Measurements from ENCODE around the gene OR2T6. TPM values are rescaled to one million over a fixed set of nuclear protein-coding genes. Genes with fewer than 3 reads are reported as not detected.

OR2T6 gene
- total RNA-seq, 2 experiments from 2014 or later: not detected

GRCh38 chr1:248402748-248403147 lies 27.2 kb downstream of the OR2T6 start, which contains the start of gene OR2T1:
OR2T1 (plus strand) TSS chr1:248403048; CDS start chr1:248406148, 3,100 bp downstream.
- intact Hi-C loops (cut with DNase I, micrococcal nuclease): loop anchor here (5.0 kb wide), 1 partner anchor 405 kb away; no protein-coding TSS in a partner anchor

DNA sequence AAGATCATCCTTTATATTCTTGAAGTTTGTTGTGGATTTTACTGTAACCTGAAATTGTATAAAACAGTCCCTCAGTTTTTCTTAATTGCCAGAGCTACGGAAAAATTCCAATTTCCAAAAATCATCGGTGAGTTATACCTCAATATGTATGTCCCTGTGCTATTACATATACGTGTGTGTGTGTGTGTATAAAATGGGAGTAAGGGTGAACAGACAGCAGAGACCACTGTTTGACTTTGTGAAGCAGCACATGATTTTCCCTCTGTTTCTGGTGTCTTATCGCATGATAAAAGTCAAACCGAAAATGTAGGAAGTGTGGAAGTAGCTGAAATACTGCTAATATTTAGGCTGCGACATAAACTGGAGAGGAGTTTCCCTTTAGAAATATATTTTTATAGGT lies 28.5 kb downstream of the OR2T6 start:
- Histone ChIP-seq H3K4me1 (ENCODE audit: insufficient read depth, low read length) (no peaks in the 10 kb centered on the region), H3K36me3 (ENCODE audit: insufficient read depth, low read length) (no peaks in the 10 kb centered on the region), H3K4me3 (ENCODE audit: low read length) (no peak overlapping the region), H3K9me3 (ENCODE audit: control insufficient read depth in 1 of 2, insufficient read depth in 1 of 2, low read length in 2 of 2) (no peaks in the 10 kb centered on the region), H3K27me3 (ENCODE audit: control insufficient read depth in 1 of 2, insufficient read depth in 2 of 2, low read length in 2 of 2) (no peaks in the 10 kb centered on the region), H3K27ac (ENCODE audit: low read depth in 1 of 2, low read length in 2 of 2) (no peak overlapping the region)
- ChIA-PET CTCF (interaction anchor here (1.8 kb wide), 1 partner anchor 403 kb away, joined by 5 read pairs; no protein-coding TSS in a partner anchor), POLR2A (no interaction called here)
- Mint-ChIP-seq H3K36me3 (ENCODE audit: low read depth) (no peaks in the 10 kb centered on the region), H3K4me1 (ENCODE audit: low read depth) (no peaks in the 10 kb centered on the region), H3K9me3 (no peaks in the 10 kb centered on the region), H3K4me3 (no peak overlapping the region), H3K27me3 (no peaks in the 10 kb centered on the region), H3K27ac (no peak overlapping the region)
- intact Hi-C loops (cut with DNase I, micrococcal nuclease): loop anchor here (5.0 kb wide), 1 partner anchor 403 kb away; no protein-coding TSS in a partner anchor
- DNase-seq: peak in 3 of 14 experiments; percentile 11 to 37 (median 15)
- no peak for ATAC-seq (ENCODE audit: poor library complexity)
- no peak for TF ChIP-seq CTCF (IDR thresholded peaks at IDR 0.05)

More at GRCh38 chr1:248402748-248403147, 27.2 kb downstream of the OR2T6 start, which contains the start of gene OR2T1:
- CTCF ChIA-PET: no interaction called here
- no peak within 1 kb of the TSS for H3K4me3 ChIP-seq (ENCODE audit: low read length)
- DNase-seq (no peak), ATAC-seq (ENCODE audit: poor library complexity) (no peak)
- H3K27me3 ChIP-seq (ENCODE audit: control insufficient read depth in 1 of 2, insufficient read depth in 2 of 2, low read length in 2 of 2): no peaks in the 10 kb centered on the region
- no peaks in the 10 kb centered on the region for H3K4me1 Mint-ChIP-seq (ENCODE audit: low read depth)
- H3K27ac ChIP-seq (ENCODE audit: low read depth in 1 of 2, low read length in 2 of 2): no peak within 1 kb of the TSS
- H3K9me3 ChIP-seq (ENCODE audit: control insufficient read depth in 1 of 2, insufficient read depth in 1 of 2, low read length in 2 of 2): no peaks in the 10 kb centered on the region
- H3K4me3 Mint-ChIP-seq: no peak within 1 kb of the TSS
- H3K36me3 ChIP-seq (ENCODE audit: insufficient read depth, low read length): no peaks in the 10 kb centered on the region
- no peaks in the 10 kb centered on the region for H3K9me3 Mint-ChIP-seq
- TF ChIP-seq CTCF (IDR thresholded peaks at IDR 0.05): no peak
- H3K27ac Mint-ChIP-seq: no peak within 1 kb of the TSS
- no peaks in the 10 kb centered on the region for H3K27me3 Mint-ChIP-seq
- H3K4me1 ChIP-seq (ENCODE audit: insufficient read depth, low read length): no peaks in the 10 kb centered on the region
- no peaks in the 10 kb centered on the region for H3K36me3 Mint-ChIP-seq (ENCODE audit: low read depth)
- POLR2A ChIA-PET: no interaction called here

DNA sequence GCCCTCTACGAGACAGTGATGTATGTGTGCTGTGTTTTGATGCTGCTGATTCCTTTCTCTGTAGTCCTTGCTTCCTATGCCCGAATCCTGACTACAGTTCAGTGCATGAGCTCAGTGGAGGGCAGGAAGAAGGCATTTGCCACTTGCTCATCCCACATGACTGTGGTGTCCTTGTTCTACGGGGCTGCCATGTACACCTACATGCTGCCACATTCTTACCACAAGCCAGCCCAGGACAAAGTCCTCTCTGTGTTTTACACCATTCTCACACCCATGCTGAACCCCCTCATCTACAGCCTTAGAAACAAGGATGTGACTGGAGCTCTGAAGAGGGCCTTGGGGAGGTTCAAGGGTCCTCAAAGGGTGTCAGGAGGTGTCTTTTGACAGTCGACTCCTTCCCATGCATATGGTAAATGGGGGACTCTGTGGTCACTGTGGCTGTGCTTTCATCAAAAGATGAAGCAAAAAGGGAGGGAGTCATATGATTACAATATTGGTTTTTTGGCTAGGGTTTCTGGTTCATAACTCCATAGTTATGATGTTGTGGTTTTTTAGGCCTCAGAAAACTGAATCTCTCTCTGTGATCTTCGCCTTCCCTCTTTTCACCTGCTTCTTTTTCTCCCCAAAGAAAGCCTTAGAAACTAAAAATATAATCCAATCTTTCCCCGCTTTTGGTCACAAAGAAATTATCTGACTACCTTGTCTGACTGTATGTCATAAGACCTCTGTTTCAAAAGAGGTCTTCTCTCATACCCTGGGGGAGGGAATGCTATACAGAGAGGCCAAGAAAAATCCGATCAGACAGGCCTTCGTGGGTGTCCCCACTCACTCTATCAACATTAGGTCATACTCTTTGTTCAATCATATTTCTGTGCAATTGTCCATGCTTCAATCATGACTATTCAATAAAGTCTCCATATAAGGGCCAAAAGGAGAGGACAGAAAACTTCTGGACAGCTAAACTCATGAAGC lies 31.5 kb downstream of the OR2T6 start:
- H3K4me1 Mint-ChIP-seq (ENCODE audit: low read depth): no peaks in the 10 kb centered on the region
- no peak for TF ChIP-seq CTCF (IDR thresholded peaks at IDR 0.05)
- no peaks in the 10 kb centered on the region for H3K27me3 Mint-ChIP-seq
- H3K9me3 Mint-ChIP-seq: peaks cover 11% of the 10 kb centered on the region
- no peak overlapping the region for H3K4me3 Mint-ChIP-seq
- ChIA-PET CTCF (no interaction called here), POLR2A (no interaction called here)
- DNase-seq: no peak
- Histone ChIP-seq H3K27me3 (ENCODE audit: control insufficient read depth in 1 of 2, insufficient read depth in 2 of 2, low read length in 2 of 2) (no peaks in the 10 kb centered on the region), H3K4me3 (ENCODE audit: low read length) (no peak overlapping the region), H3K27ac (ENCODE audit: low read depth in 1 of 2, low read length in 2 of 2) (no peak overlapping the region), H3K4me1 (ENCODE audit: insufficient read depth, low read length) (no peaks in the 10 kb centered on the region), H3K36me3 (ENCODE audit: insufficient read depth, low read length) (no peaks in the 10 kb centered on the region), H3K9me3 (ENCODE audit: control insufficient read depth in 1 of 2, insufficient read depth in 1 of 2, low read length in 2 of 2) (peaks cover 3 to 5% of the 10 kb centered on the region in 2 experiments)
- H3K36me3 Mint-ChIP-seq (ENCODE audit: low read depth): no peaks in the 10 kb centered on the region
- ATAC-seq (ENCODE audit: poor library complexity): no peak
- H3K27ac Mint-ChIP-seq: no peak overlapping the region
- intact Hi-C loops (cut with DNase I, micrococcal nuclease): no loop called here
